Activated CD4-positive, alpha-beta T cell treated with anti-CD3 and anti-CD28 coated beads for 36 hours (primary cell): ENCODE measurements around the gene EPC2. TPM values are rescaled to one million over a fixed set of nuclear protein-coding genes. Genes with fewer than 3 reads are reported as not detected.

ENCODE experiments used
- ATAC-seq: fragments of 200-7000 bp; cut with Tn5 transposase; one replicate; pipeline ENCODE4 v1.10.0; 2021; ENCODE audit warnings: mild to moderate bottlenecking, moderate library complexity
- CTCF ChIA-PET: fragments of 350-600 bp; sonication (Branson Sonifier 250); formaldehyde crosslinking; loops from one replicate; lab custom pipeline; 2021; ENCODE audit warnings: antibody characterized with exemption; lab: Charles Lee
- POLR2A ChIA-PET: fragments of 350-600 bp; sonication (Branson Sonifier 250); formaldehyde crosslinking; loops from one replicate; lab custom pipeline; 2021; ENCODE audit warnings: antibody characterized with exemption, inconsistent platforms; lab: Charles Lee
- DNase-seq: peaks from one replicate; pipeline ENCODE4 v3.0.0-alpha.2; 2020
- H3K27ac Mint-ChIP-seq: one replicate; pipeline ENCODE4 v1.8.0; 2021; ENCODE audit warnings: mixed read lengths
- H3K27me3 Mint-ChIP-seq: one replicate; pipeline ENCODE4 v1.8.0; 2021; ENCODE audit warnings: mixed read lengths
- H3K36me3 Mint-ChIP-seq: one replicate; pipeline ENCODE4 v1.8.0; 2021; ENCODE audit warnings: low read depth, mixed read lengths
- H3K4me1 Mint-ChIP-seq: one replicate; pipeline ENCODE4 v1.8.0; 2021; ENCODE audit warnings: mixed read lengths
- H3K4me3 Mint-ChIP-seq: one replicate; pipeline ENCODE4 v1.8.0; 2021; ENCODE audit warnings: mild to moderate bottlenecking, moderate library complexity, mixed read lengths
- H3K9me3 Mint-ChIP-seq: one replicate; pipeline ENCODE4 v1.8.0; 2021; ENCODE audit warnings: low read depth, mixed read lengths
- intact Hi-C, 2 experiments: fragments of 100-400 bp; cut with DNase I in 1 of 2; cut with micrococcal nuclease in 1 of 2; formaldehyde crosslinking; loops; one replicate each; pipeline versions ENCODE4 v1.14.2 to v1.15.1; 2022 to 2024; cut with DNase I, micrococcal nuclease
- total RNA-seq, 2 experiments: library from RNA; stranded (reverse); gene quantifications; one replicate each; pipeline ENCODE4 v1.2.3, GENCODE V29; 2021

Gene EPC2
- total RNA-seq = 10 to 100 TPM; 20.8 to 25.7 TPM

GRCh38 chr2:148643998-148644882 lies at the start of gene EPC2:
TSS of gene EPC2 (plus strand) at chr2:148644751. CDS start at chr2:148645018, 267 bp downstream.
- DNase-seq = peak; percentile 93
- peak within 1 kb of the TSS; percentile 95 for H3K27ac Mint-ChIP-seq
- H3K4me3 Mint-ChIP-seq = peak within 1 kb of the TSS; percentile 83
- intact Hi-C loops = loop anchor here (1.0 to 2.0 kb wide), 9 partner anchors 15 to 624 kb away; partner anchors contain the start of genes KIF5C (in 2 of the 2) and ORC4 (in 1 of the 2)
- CTCF ChIA-PET = interaction anchor here (0.8 to 1.5 kb wide), 8 partner anchors 8 to 135 kb away, joined by 3 to 6 read pairs (median 4); no protein-coding TSS in a partner anchor
- no peaks in the 10 kb centered on the region for H3K9me3 Mint-ChIP-seq
- H3K27me3 Mint-ChIP-seq = peaks cover 13% of the 10 kb centered on the region
- peak; percentile 43 for ATAC-seq
- POLR2A ChIA-PET = interaction anchor here (0.5 to 2.2 kb wide), 8 partner anchors 13 to 262 kb away, joined by 3 to 9 read pairs (median 3); no protein-coding TSS in a partner anchor
- H3K36me3 Mint-ChIP-seq = peaks cover 12% of the 10 kb centered on the region
- H3K4me1 Mint-ChIP-seq = peaks cover 38% of the 10 kb centered on the region

DNA sequence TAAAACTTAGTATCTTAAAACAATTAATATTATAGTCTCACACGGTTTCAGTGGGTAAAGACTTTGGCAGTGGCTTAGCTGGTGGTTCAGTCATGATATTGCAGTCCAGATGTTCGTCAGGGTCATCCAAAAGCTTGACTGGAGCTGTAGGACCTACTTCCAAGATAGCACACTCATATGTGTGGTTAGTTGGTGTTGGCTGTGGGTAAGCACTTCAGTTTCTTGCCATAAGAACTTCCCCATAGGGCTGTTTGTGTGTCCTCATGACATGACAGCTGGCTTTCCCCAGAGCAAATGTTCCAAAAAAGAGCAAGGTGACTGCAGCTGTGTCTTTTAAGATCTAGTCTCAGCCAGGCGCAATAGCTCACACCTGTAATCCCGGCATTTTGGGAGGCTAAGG lies 48.5 kb upstream of the EPC2 start:
- no peak for DNase-seq
- peaks cover 6% of the 10 kb centered on the region for H3K27me3 Mint-ChIP-seq
- ATAC-seq = no peak
- intact Hi-C loops = no loop called here
- H3K27ac Mint-ChIP-seq = no peak overlapping the region
- H3K4me3 Mint-ChIP-seq = no peak overlapping the region
- ChIA-PET POLR2A (no interaction called here), CTCF (no interaction called here)
- H3K4me1 Mint-ChIP-seq = no peaks in the 10 kb centered on the region
- H3K36me3 Mint-ChIP-seq = peaks cover 3% of the 10 kb centered on the region
- H3K9me3 Mint-ChIP-seq = peaks cover 6% of the 10 kb centered on the region

DNA sequence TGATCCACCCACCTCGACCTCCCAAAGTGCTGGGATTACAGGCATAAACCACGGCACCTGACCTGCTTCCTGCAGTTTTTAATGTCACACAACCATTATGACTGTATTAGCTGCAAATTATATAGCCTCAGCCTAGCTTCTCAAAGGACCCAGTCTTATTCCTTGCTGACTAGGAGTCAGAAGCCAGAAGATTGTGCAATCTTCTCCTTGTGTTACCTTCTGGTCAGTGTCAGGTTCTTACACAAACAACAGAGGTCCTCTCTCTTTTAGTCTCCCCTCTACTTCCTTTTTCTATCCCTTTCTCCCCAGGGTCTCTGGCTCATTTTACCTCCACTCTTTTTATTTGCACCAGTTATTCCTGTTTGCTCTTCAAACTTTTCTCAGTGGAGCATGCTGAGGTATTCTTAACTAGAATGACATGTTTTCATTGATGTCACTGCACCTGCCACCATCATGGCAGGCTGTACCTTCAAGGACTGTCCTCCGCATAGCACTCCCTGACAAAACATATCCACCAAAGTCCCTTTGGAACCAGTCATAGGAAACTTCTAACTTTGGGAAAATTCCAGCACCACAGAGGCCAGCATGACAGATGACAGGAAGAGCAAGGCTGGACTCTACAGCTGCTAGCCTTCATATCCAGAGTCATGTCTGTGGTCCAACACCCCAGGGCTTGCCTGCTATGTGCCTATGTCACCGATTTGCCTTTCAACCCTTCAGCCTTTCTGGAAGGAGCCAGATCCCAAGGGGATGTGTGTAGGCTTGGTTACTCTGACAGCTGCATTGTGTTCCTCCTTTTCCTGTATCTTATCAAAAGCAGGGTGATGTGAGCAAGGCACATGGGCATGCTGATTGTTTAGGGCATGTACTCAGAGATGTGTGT lies 45.2 kb upstream of the EPC2 start:
- Mint-ChIP-seq H3K27me3 (peaks cover 8% of the 10 kb centered on the region), H3K9me3 (peaks cover 6% of the 10 kb centered on the region), H3K4me1 (peaks cover 18% of the 10 kb centered on the region), H3K36me3 (peaks cover 3% of the 10 kb centered on the region), H3K27ac (no peak overlapping the region), H3K4me3 (no peak overlapping the region)
- ChIA-PET POLR2A (no interaction called here), CTCF (no interaction called here)
- intact Hi-C loops = no loop called here
- no peak for DNase-seq
- ATAC-seq = no peak

DNA sequence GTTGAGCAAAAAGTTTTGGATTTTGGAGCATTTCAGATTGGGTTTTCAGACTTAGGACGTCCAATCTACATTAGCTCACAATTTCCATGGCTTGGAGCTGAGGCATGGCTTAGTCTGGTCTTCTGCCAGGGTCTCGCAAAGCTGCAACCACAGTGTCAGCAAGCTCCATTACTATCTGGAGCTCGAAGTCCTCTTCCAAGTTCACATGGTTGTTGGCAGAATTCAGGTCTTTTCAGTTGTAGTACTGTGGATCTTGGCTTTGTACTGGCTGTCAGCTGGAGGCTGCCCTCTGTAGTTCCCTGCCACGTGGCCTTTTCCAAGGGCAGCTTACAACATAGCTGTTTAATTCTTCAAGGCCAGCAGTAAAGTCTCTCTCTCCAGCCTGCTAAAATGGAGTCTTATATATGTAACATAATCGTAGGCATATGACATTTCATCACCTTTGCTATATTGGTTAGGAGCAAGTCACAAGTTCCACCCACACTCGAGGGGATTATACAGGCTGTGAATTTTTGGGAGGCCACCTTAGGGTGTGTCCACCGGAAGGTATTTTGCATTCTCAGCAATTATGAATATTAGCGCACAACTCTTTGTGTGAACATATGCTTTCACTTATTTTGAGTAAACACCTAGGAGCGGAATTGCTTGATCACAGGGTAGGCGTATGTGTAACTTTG lies 41.5 kb upstream of the EPC2 start:
- peak; percentile 72 for ATAC-seq
- Mint-ChIP-seq H3K4me3 (no peak overlapping the region), H3K4me1 (peaks cover 18% of the 10 kb centered on the region), H3K36me3 (peaks cover 3% of the 10 kb centered on the region), H3K9me3 (peaks cover 3% of the 10 kb centered on the region), H3K27me3 (peaks cover 17% of the 10 kb centered on the region), H3K27ac (peak overlapping the region; percentile 88)
- ChIA-PET CTCF (interaction anchor here (1.0 to 2.0 kb wide), 3 partner anchors 12 to 82 kb away, joined by 3 to 6 read pairs (median 4); no protein-coding TSS in a partner anchor), POLR2A (interaction anchor here (0.6 to 2.1 kb wide), 4 partner anchors 12 to 50 kb away, joined by 3 to 10 read pairs (median 6); partner anchors contain the start of gene EPC2)
- peak; percentile 60 for DNase-seq
- intact Hi-C loops = loop anchor here (1.0 to 5.0 kb wide), 11 partner anchors 11 to 1306 kb away; no protein-coding TSS in a partner anchor

- Mint-ChIP-seq H3K4me3 (no peak overlapping the region), H3K36me3 (peaks cover 3% of the 10 kb centered on the region), H3K27me3 (peaks cover 17% of the 10 kb centered on the region), H3K4me1 (peaks cover 18% of the 10 kb centered on the region), H3K9me3 (peaks cover 3% of the 10 kb centered on the region), H3K27ac (peak overlapping the region; percentile 88)
- intact Hi-C loops = loop anchor here (1.0 to 5.0 kb wide), 11 partner anchors 11 to 1306 kb away; no protein-coding TSS in a partner anchor
- POLR2A ChIA-PET = interaction anchor here (0.6 to 2.1 kb wide), 4 partner anchors 11 to 50 kb away, joined by 3 to 10 read pairs (median 6); partner anchors contain the start of gene EPC2
- ATAC-seq (peak; percentile 92), DNase-seq (peak; percentile 49)
- CTCF ChIA-PET = interaction anchor here (0.7 to 2.0 kb wide), 3 partner anchors 12 to 39 kb away, joined by 4 to 6 read pairs (median 4); no protein-coding TSS in a partner anchor
Observed at GRCh38 chr2:148603562-148603920, 41.0 kb upstream of the EPC2 start.

DNA sequence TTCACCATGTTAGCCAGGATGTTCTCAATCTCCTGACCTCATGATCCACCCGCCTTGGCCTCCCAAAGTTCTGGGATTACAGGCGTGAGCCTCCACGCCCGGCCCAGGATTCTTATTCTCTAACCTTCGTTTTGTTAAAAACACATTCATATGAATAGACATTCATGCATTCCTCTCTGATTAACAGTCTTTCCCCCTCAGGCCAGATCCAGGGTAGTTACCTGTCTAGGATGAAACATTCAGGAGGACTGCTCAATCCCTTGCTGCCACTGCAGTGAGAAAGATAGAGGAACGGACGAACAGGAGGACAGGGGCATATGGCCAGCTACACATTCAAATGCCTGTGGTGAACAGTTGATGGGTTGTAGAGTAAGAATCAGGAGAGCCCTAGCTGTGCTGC lies 39.6 kb upstream of the EPC2 start:
- H3K27ac Mint-ChIP-seq = no peak overlapping the region
- DNase-seq = no peak
- H3K9me3 Mint-ChIP-seq = peaks cover 3% of the 10 kb centered on the region
- peaks cover 14% of the 10 kb centered on the region for H3K27me3 Mint-ChIP-seq
- ChIA-PET CTCF (interaction anchor here (2.0 kb wide), 1 partner anchor 10 kb away, joined by 6 read pairs; no protein-coding TSS in a partner anchor), POLR2A (interaction anchor here (0.6 kb wide), 2 partner anchors 33 to 43 kb away, joined by 3 read pairs; no protein-coding TSS in a partner anchor)
- ATAC-seq = no peak
- peaks cover 18% of the 10 kb centered on the region for H3K4me1 Mint-ChIP-seq
- intact Hi-C loops = loop anchor here in 1 of 2 experiments (5.0 kb wide), 1 partner anchor 1308 kb away; no protein-coding TSS in a partner anchor
- peaks cover 3% of the 10 kb centered on the region for H3K36me3 Mint-ChIP-seq
- no peak overlapping the region for H3K4me3 Mint-ChIP-seq

DNA sequence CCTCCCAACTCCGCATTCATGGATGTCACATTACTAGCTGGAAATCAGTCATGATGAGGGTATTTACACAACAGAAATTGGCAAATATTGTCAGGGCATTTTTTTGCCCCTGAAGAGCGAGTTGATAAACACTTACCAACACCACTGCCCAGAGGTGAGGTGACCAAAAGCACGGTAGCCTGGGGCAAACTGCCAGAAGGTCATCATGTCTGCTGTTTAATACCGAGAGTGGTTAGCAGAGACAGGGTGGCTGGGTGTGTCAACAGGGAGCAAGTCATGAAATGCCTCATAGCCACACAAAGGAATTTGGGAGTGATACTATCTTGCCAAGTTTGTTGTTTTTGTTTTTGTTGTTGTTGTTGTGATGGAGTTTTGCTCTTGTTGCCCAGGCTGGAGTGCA lies 37.0 kb upstream of the EPC2 start:
- Mint-ChIP-seq H3K36me3 (no peaks in the 10 kb centered on the region), H3K4me1 (peaks cover 15% of the 10 kb centered on the region), H3K4me3 (no peak overlapping the region), H3K27ac (no peak overlapping the region), H3K9me3 (no peaks in the 10 kb centered on the region), H3K27me3 (peaks cover 9% of the 10 kb centered on the region)
- CTCF ChIA-PET = interaction anchor here (1.1 kb wide), 1 partner anchor 20 kb away, joined by 3 read pairs; no protein-coding TSS in a partner anchor
- POLR2A ChIA-PET = no interaction called here
- DNase-seq (no peak), ATAC-seq (no peak)
- intact Hi-C loops = no loop called here

GRCh38 chr2:148613231-148614013 lies 31.1 kb upstream of the EPC2 start:
- ChIA-PET POLR2A (interaction anchor here (0.6 to 1.1 kb wide), 2 partner anchors 33 to 68 kb away, joined by 5 to 7 read pairs; no protein-coding TSS in a partner anchor), CTCF (interaction anchor here (1.1 to 1.3 kb wide), 2 partner anchors 32 to 241 kb away, joined by 3 read pairs; no protein-coding TSS in a partner anchor)
- no peak overlapping the region for H3K27ac Mint-ChIP-seq
- H3K27me3 Mint-ChIP-seq = peaks cover 3% of the 10 kb centered on the region
- H3K9me3 Mint-ChIP-seq = no peaks in the 10 kb centered on the region
- DNase-seq = no peak
- H3K4me3 Mint-ChIP-seq = no peak overlapping the region
- H3K4me1 Mint-ChIP-seq = peaks cover 10% of the 10 kb centered on the region
- no peaks in the 10 kb centered on the region for H3K36me3 Mint-ChIP-seq
- intact Hi-C loops = loop anchor here (1.0 kb wide), 2 partner anchors 10 to 30 kb away; no protein-coding TSS in a partner anchor
- ATAC-seq = no peak

DNA sequence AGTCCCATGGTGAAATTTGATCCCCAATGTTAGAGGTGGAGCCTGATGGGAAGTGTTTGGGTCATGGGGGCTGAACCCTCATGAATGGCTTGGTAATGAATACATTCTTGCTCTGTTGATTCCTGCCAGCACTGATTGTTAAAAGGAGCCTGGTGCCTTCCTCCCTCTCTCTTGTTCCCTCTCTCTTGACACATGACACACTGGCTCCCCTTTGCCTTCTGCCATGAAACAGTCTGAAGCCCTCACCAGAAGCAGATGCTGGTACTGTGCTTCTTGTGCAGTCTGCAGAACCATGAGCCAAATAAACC lies 30.6 kb upstream of the EPC2 start:
- POLR2A ChIA-PET = interaction anchor here (1.1 kb wide), 1 partner anchor 32 kb away, joined by 5 read pairs; no protein-coding TSS in a partner anchor
- peak overlapping the region; percentile 44 for H3K27ac Mint-ChIP-seq

More for the DNA sequence above, 30.6 kb upstream of the EPC2 start:
- H3K4me1 Mint-ChIP-seq = peaks cover 10% of the 10 kb centered on the region
- CTCF ChIA-PET = interaction anchor here (0.6 to 1.3 kb wide), 3 partner anchors 31 to 410 kb away, joined by 3 read pairs; no protein-coding TSS in a partner anchor
- H3K9me3 Mint-ChIP-seq = no peaks in the 10 kb centered on the region
- no peak for DNase-seq
- no peak overlapping the region for H3K4me3 Mint-ChIP-seq
- ATAC-seq = peak; percentile 51
- no peaks in the 10 kb centered on the region for H3K36me3 Mint-ChIP-seq
- H3K27me3 Mint-ChIP-seq = peaks cover 3% of the 10 kb centered on the region
- intact Hi-C loops = loop anchor here (1.0 kb wide), 2 partner anchors 11 to 29 kb away; no protein-coding TSS in a partner anchor
